Gastrocnemius medialis (tissue), 4 donors: ENCODE data around the gene ATL1.

ENCODE experiments used
- CTCF ChIP-seq, 5 experiments: fragments of 450-650 bp in 3 of 5; fragments of 200-600 bp in 2 of 5; sonication (generic) in 2 of 5; IDR thresholded peaks in 4 of 5; conservative IDR thresholded peaks in 1 of 5; 1 replicate in 4 of 5; 2 replicates in 1 of 5; pipeline ENCODE4 v1.5.1; 2016 to 2019; ENCODE audit warnings: antibody characterized with exemption in 5 of 5, mild to moderate bottlenecking in 3 of 5, moderate library complexity in 3 of 5
- POLR2A ChIP-seq, 2 donors: fragments of 450-650 bp; IDR thresholded peaks; one replicate each; pipeline ENCODE4 v1.6.1; 2017; ENCODE audit warnings: antibody characterized with exemption in 2 of 2, mild to moderate bottlenecking in 2 of 2, moderate library complexity in 2 of 2

- TF ChIP-seq POLR2A (IDR thresholded peaks at IDR 0.05) (no peak), CTCF (IDR thresholded peaks at IDR 0.05 in 4 of 5, conservative IDR thresholded peaks at IDR 0.05 in 1 of 5) (no peak)
Observed at GRCh38 chr14:50633954-50634353, 74.0 kb downstream of the ATL1 start.
